SK-N-MC (cell line): Measurements from ENCODE around the gene NMNAT2.

Experiments used
- DNase-seq: peaks from one replicate; pipeline ENCODE4 v3.0.0-alpha.2; 2011; ENCODE audit warnings: low read depth, low spot score
- H3K27ac ChIP-seq: fragments of 200-600 bp; sonication (generic); 2 replicates; pipeline ENCODE4 v1.5.1; 2016; ENCODE audit warnings: mixed run types
- H3K36me3 ChIP-seq: fragments of 200-600 bp; sonication (generic); 2 replicates; pipeline ENCODE4 v1.6.1; 2017; ENCODE audit warnings: antibody characterized with exemption, low read length, mixed read lengths; ENCODE audit not compliant: insufficient read depth
- H3K4me3 ChIP-seq: fragments of 200-600 bp; sonication (generic); 2 replicates; pipeline ENCODE4 v1.5.1; 2016
- H3K9ac ChIP-seq: fragments of 200-600 bp; sonication (generic); 2 replicates; pipeline ENCODE4 v1.8.0; 2017; ENCODE audit warnings: mixed run types, mixed read lengths; ENCODE audit not compliant: insufficient read length
- H3K9me3 ChIP-seq: fragments of 200-600 bp; sonication (generic); 2 replicates; pipeline ENCODE4 v1.6.1; 2017; ENCODE audit warnings: low read depth, mild to moderate bottlenecking, antibody characterized with exemption, low read length, moderate library complexity, mixed read lengths
- EZH2 ChIP-seq: fragments of 200-600 bp; sonication (generic); IDR thresholded peaks from one replicate; pipeline ENCODE4 v1.6.1; 2017; ENCODE audit warnings: antibody characterized with exemption
- FOXP2 ChIP-seq: optimal IDR thresholded peaks from 2 replicates; pipeline ENCODE3; 2011; ENCODE audit warnings: mild to moderate bottlenecking, moderate library complexity; ENCODE audit not compliant: insufficient read depth; ENCODE audit errors: extremely low read length, control extremely low read depth
- POLR2AphosphoS5 ChIP-seq: IDR thresholded peaks from 2 replicates; pipeline ENCODE4 v1.6.1; 2012; ENCODE audit warnings: mild to moderate bottlenecking, low read depth, low read length, borderline replicate concordance

Gene NMNAT2

GRCh38 chr1:183365676-183366075 is 52.5 kb downstream of the NMNAT2 start:
- Histone ChIP-seq H3K9ac (no peak overlapping the region), H3K36me3 (no peaks in the 10 kb centered on the region), H3K4me3 (no peak overlapping the region), H3K9me3 (no peaks in the 10 kb centered on the region), H3K27ac (no peak overlapping the region)
- TF ChIP-seq EZH2 (no peak), POLR2AphosphoS5 (no peak), FOXP2 (no peak)
- no peak for DNase-seq

GRCh38 chr1:183365093-183365492 is 53.1 kb downstream of the NMNAT2 start:
- Histone ChIP-seq H3K9me3 (no peaks in the 10 kb centered on the region), H3K4me3 (no peak overlapping the region), H3K36me3 (no peaks in the 10 kb centered on the region), H3K9ac (no peak overlapping the region), H3K27ac (no peak overlapping the region)
- no peak for TF ChIP-seq FOXP2
- no peak for TF ChIP-seq EZH2
- no peak for TF ChIP-seq POLR2AphosphoS5
- DNase-seq: no peak

GRCh38 chr1:183363972-183364371 is 54.2 kb downstream of the NMNAT2 start:
- no peak for DNase-seq
- no peaks in the 10 kb centered on the region for H3K36me3 ChIP-seq
- H3K9ac ChIP-seq: no peak overlapping the region
- no peak overlapping the region for H3K27ac ChIP-seq
- no peaks in the 10 kb centered on the region for H3K9me3 ChIP-seq
- TF ChIP-seq FOXP2 (no peak), EZH2 (no peak), POLR2AphosphoS5 (no peak)
- H3K4me3 ChIP-seq: no peak overlapping the region

GRCh38 chr1:183361081-183361480 is 57.1 kb downstream of the NMNAT2 start:
- no peak for TF ChIP-seq EZH2
- no peak for TF ChIP-seq POLR2AphosphoS5
- TF ChIP-seq FOXP2: no peak

GRCh38 chr1:183360473-183360872 is 57.7 kb downstream of the NMNAT2 start:
- H3K9me3 ChIP-seq: no peaks in the 10 kb centered on the region
- H3K4me3 ChIP-seq: no peak overlapping the region

More at GRCh38 chr1:183361081-183361480, 57.1 kb downstream of the NMNAT2 start:
- Histone ChIP-seq H3K27ac (no peak overlapping the region), H3K4me3 (no peak overlapping the region), H3K9me3 (no peaks in the 10 kb centered on the region), H3K9ac (no peak overlapping the region), H3K36me3 (no peaks in the 10 kb centered on the region)
- no peak for DNase-seq

GRCh38 chr1:183356534-183357182 is 61.5 kb downstream of the NMNAT2 start:
- Histone ChIP-seq H3K9ac (no peak overlapping the region), H3K27ac (no peak overlapping the region), H3K36me3 (no peaks in the 10 kb centered on the region), H3K9me3 (no peaks in the 10 kb centered on the region), H3K4me3 (no peak overlapping the region)
- no peak for TF ChIP-seq EZH2
- no peak for TF ChIP-seq POLR2AphosphoS5
- no peak for TF ChIP-seq FOXP2
- no peak for DNase-seq

More at GRCh38 chr1:183360473-183360872, 57.7 kb downstream of the NMNAT2 start:
- no peak overlapping the region for H3K9ac ChIP-seq
- no peak overlapping the region for H3K27ac ChIP-seq
- no peak for TF ChIP-seq FOXP2
- no peak for TF ChIP-seq POLR2AphosphoS5
- TF ChIP-seq EZH2: no peak
- no peaks in the 10 kb centered on the region for H3K36me3 ChIP-seq
- no peak for DNase-seq

- Histone ChIP-seq H3K9ac (no peak overlapping the region), H3K27ac (no peak overlapping the region), H3K4me3 (no peak overlapping the region), H3K9me3 (no peaks in the 10 kb centered on the region), H3K36me3 (no peaks in the 10 kb centered on the region)
- TF ChIP-seq FOXP2 (no peak), POLR2AphosphoS5 (no peak), EZH2 (no peak)
- DNase-seq: no peak
Observed at GRCh38 chr1:183355797-183356196, 62.4 kb downstream of the NMNAT2 start.

GRCh38 chr1:183355181-183355580 is 63.0 kb downstream of the NMNAT2 start:
- Histone ChIP-seq H3K4me3 (no peak overlapping the region), H3K9ac (no peak overlapping the region), H3K9me3 (no peaks in the 10 kb centered on the region), H3K27ac (no peak overlapping the region), H3K36me3 (no peaks in the 10 kb centered on the region)
- no peak for TF ChIP-seq FOXP2
- TF ChIP-seq EZH2: no peak
- TF ChIP-seq POLR2AphosphoS5: no peak
- DNase-seq: no peak

- Histone ChIP-seq H3K4me3 (no peak overlapping the region), H3K36me3 (no peaks in the 10 kb centered on the region), H3K27ac (no peak overlapping the region), H3K9me3 (no peaks in the 10 kb centered on the region), H3K9ac (no peak overlapping the region)
- DNase-seq: no peak
- TF ChIP-seq EZH2 (no peak), FOXP2 (no peak), POLR2AphosphoS5 (no peak)
Observed at GRCh38 chr1:183353597-183353996, 64.6 kb downstream of the NMNAT2 start.
